HepG2 (cell line): ENCODE results near the gene RTN4. TPM values are rescaled to one million over a fixed set of nuclear protein-coding genes. Genes with fewer than 3 reads are reported as not detected.

Source experiments
- ARHGAP35 ChIP-seq: sonication (generic); formaldehyde crosslinking; IDR thresholded peaks from 2 replicates; pipeline ENCODE4 v1.9.0; 2022; ENCODE audit warnings: mild to moderate bottlenecking, inconsistent platforms, moderate library complexity, missing genetic modification reagents, borderline replicate concordance
- ATF6 ChIP-seq: sonication (generic); formaldehyde crosslinking; conservative IDR thresholded peaks from 2 replicates; pipeline ENCODE4 v1.4.0; 2020; ENCODE audit warnings: missing genetic modification reagents
- EZH2 ChIP-seq: conservative IDR thresholded peaks from 2 replicates; pipeline ENCODE4 v1.6.1; 2012; ENCODE audit warnings: mild to moderate bottlenecking, low read depth, low read length, moderate library complexity
- HNRNPH1 ChIP-seq: fragments of 200-400 bp; formaldehyde crosslinking; optimal IDR thresholded peaks from 2 replicates; pipeline ENCODE3; 2017; ENCODE audit warnings: mild to moderate bottlenecking, low read depth, low read length
- KAT2B ChIP-seq: fragments of 150-350 bp; IDR thresholded peaks from 2 replicates; pipeline ENCODE4 v1.6.1; 2014; ENCODE audit warnings: low read depth, low read length, borderline replicate concordance
- MEF2D ChIP-seq: sonication (generic); formaldehyde crosslinking; IDR thresholded peaks from 2 replicates; pipeline ENCODE4 v1.5.1; 2020; ENCODE audit warnings: mild to moderate bottlenecking, missing genetic modification reagents
- NR2F2 ChIP-seq: IDR thresholded peaks from 2 replicates; pipeline ENCODE4 v1.6.1; 2012; ENCODE audit warnings: low read depth, inconsistent platforms, borderline replicate concordance
- PHF8 ChIP-seq: sonication (generic); formaldehyde crosslinking; IDR thresholded peaks from 2 replicates; pipeline ENCODE4 v1.5.0; 2020; ENCODE audit warnings: missing genetic modification reagents
- SIX1 ChIP-seq: sonication (generic); formaldehyde crosslinking; IDR thresholded peaks from 2 replicates; pipeline ENCODE4 v1.4.0; 2020; ENCODE audit warnings: missing genetic modification reagents, borderline replicate concordance
- TBL1XR1 ChIP-seq: fragments of 150-350 bp; IDR thresholded peaks from 2 replicates; pipeline ENCODE4 v1.6.1; 2014; ENCODE audit warnings: borderline replicate concordance, low read length; ENCODE audit not compliant: partially characterized antibody
- XBP1 ChIP-seq: sonication (generic); formaldehyde crosslinking; IDR thresholded peaks from 2 replicates; pipeline ENCODE4 v1.5.0; 2020; ENCODE audit warnings: missing genetic modification reagents
- YEATS4 ChIP-seq: sonication (generic); formaldehyde crosslinking; IDR thresholded peaks from 2 replicates; pipeline ENCODE4 v1.4.0; 2020; ENCODE audit warnings: missing genetic modification reagents, borderline replicate concordance
- ZNF136 ChIP-seq: sonication (generic); formaldehyde crosslinking; IDR thresholded peaks from 2 replicates; pipeline ENCODE4 v1.8.1; 2022; ENCODE audit warnings: low read depth, mild to moderate bottlenecking, moderate library complexity, missing genetic modification reagents
- ZNF17 ChIP-seq: sonication (generic); formaldehyde crosslinking; IDR thresholded peaks from 2 replicates; pipeline ENCODE4 v1.5.0; 2020; ENCODE audit warnings: mild to moderate bottlenecking, missing genetic modification reagents
- ZNF382 ChIP-seq: sonication (generic); formaldehyde crosslinking; IDR thresholded peaks from 2 replicates; pipeline ENCODE4 v1.5.0; 2020; ENCODE audit warnings: missing genetic modification reagents, mild to moderate bottlenecking, borderline replicate concordance
- ZNF616 ChIP-seq: sonication (generic); formaldehyde crosslinking; IDR thresholded peaks from 2 replicates; pipeline ENCODE4 v1.5.0; 2020; ENCODE audit warnings: low read depth, mild to moderate bottlenecking, missing genetic modification reagents
- ZNF670 ChIP-seq: sonication (generic); formaldehyde crosslinking; IDR thresholded peaks from 2 replicates; pipeline ENCODE4 v1.8.0; 2022; ENCODE audit warnings: mild to moderate bottlenecking, missing genetic modification reagents, borderline replicate concordance
- ZNF703 ChIP-seq: sonication (generic); formaldehyde crosslinking; IDR thresholded peaks from 2 replicates; pipeline ENCODE4 v1.5.1; 2020; ENCODE audit warnings: missing genetic modification reagents, mild to moderate bottlenecking, moderate library complexity, borderline replicate concordance
- ZNF772 ChIP-seq: sonication (generic); formaldehyde crosslinking; IDR thresholded peaks from 2 replicates; pipeline ENCODE4 v1.5.0; 2020; ENCODE audit warnings: mild to moderate bottlenecking, missing genetic modification reagents
- ZNF780A ChIP-seq: sonication (generic); formaldehyde crosslinking; IDR thresholded peaks from 2 replicates; pipeline ENCODE4 v1.8.0; 2022; ENCODE audit warnings: mild to moderate bottlenecking, missing genetic modification reagents, moderate library complexity
- polyA plus RNA-seq, 8 experiments: library from polyadenylated mRNA; depleted of rRNA in 3 of 8; stranded (reverse) in 7 of 8; unstranded in 1 of 8; fragments of >200 nt; fragmentation: Illumina TruSeq in 4 of 8; extraction: Trizol in 4 of 8; gene quantifications; 2 replicates each; pipeline versions ENCODE4 v1.2.1 to v1.2.3, GENCODE V29; 2011 to 2016; ENCODE audit warnings: low read depth in 4 of 8, missing spikeins in 1 of 8, mixed read lengths in 1 of 8; ENCODE audit not compliant: insufficient read depth in 1 of 8
- total RNA-seq, 5 experiments: library from RNA; depleted of rRNA; stranded (reverse); fragments of >200 nt; fragmentation: Illumina TruSeq; extraction: Trizol; gene quantifications; 2 replicates each; pipeline ENCODE4 v1.2.3, GENCODE V29; 2016; ENCODE audit warnings: low read depth in 1 of 5
- TF ChIP-seq, protein P1 (sequence below): sonication (generic); formaldehyde crosslinking; IDR thresholded peaks from 2 replicates; pipeline ENCODE4 v1.4.0; 2020; ENCODE audit warnings: missing genetic modification reagents, mild to moderate bottlenecking, borderline replicate concordance
- TF ChIP-seq, protein P2 (sequence below): sonication (generic); formaldehyde crosslinking; IDR thresholded peaks from 2 replicates; pipeline ENCODE4 v1.4.0; 2020; ENCODE audit warnings: missing genetic modification reagents
- TF ChIP-seq, protein P3 (sequence below): sonication (generic); formaldehyde crosslinking; IDR thresholded peaks from 2 replicates; pipeline ENCODE4 v1.5.1; 2020; ENCODE audit warnings: mild to moderate bottlenecking, moderate library complexity, missing genetic modification reagents

Gene RTN4
- total and polyA plus RNA-seq, 2 of the 13 experiments (the other 11 are each of a cell fraction or from before 2014, with no cell fraction given): 98.4 to 133 TPM

DNA sequence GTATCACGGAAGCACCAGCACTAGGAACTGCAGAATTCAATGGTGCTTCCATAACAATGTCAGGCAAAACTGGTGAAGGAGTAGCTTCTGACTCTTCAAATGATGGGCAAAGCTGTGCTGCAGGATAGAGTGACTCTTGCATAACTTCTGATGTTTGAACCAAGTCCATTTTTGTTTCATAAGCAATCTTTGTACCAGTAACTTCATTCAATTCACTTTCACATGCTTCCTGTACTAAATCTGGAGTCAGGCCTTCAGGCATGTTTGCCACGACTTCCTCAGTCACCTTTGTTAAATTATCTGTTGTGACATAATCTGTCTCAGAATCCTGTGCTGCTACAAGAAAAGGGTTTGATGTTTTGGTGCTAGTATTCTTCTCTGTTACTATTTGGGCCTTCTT is 24.0 kb downstream of the RTN4 start (continued):
- TF ChIP-seq EZH2 (no peak), MEF2D (CRISPR knock-in tag) (0 out of 2 replicates have a peak, but pooled peaks have one; percentile 76), ZNF670 (CRISPR knock-in tag) (0 out of 2 replicates have a peak, but pooled peaks have one; percentile 59), ZNF703 (CRISPR knock-in tag) (no peak), ARHGAP35 (CRISPR knock-in tag) (no peak), ZNF772 (CRISPR knock-in tag) (no peak), ATF6 (0 out of 2 replicates have a peak, but pooled peaks have one; percentile 33), HNRNPH1 (no peak), SIX1 (CRISPR knock-in tag) (peak; percentile 22; the same call in 1 of the 2 replicates), NR2F2 (peak; percentile 15; the same call in 1 of the 2 replicates), ZNF17 (CRISPR knock-in tag) (no peak), KAT2B (no peak), ZNF780A (CRISPR knock-in tag) (no peak), ZNF136 (no peak), ZNF382 (CRISPR knock-in tag) (no peak), XBP1 (CRISPR knock-in tag) (no peak), PHF8 (CRISPR knock-in tag) (no peak), YEATS4 (0 out of 2 replicates have a peak, but pooled peaks have one; percentile 26), TBL1XR1 (no peak), ZNF616 (CRISPR knock-in tag) (no peak)
- TF ChIP-seq, protein P1, sequence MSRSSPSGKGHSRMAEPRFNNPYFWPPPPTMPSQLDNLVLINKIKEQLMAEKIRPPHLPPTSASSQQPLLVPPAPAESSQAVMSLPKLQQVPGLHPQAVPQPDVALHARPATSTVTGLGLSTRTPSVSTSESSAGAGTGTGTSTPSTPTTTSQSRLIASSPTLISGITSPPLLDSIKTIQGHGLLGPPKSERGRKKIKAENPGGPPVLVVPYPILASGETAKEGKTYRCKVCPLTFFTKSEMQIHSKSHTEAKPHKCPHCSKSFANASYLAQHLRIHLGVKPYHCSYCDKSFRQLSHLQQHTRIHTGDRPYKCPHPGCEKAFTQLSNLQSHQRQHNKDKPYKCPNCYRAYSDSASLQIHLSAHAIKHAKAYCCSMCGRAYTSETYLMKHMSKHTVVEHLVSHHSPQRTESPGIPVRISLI (CRISPR knock-in tag): no peak
- TF ChIP-seq, protein P2, sequence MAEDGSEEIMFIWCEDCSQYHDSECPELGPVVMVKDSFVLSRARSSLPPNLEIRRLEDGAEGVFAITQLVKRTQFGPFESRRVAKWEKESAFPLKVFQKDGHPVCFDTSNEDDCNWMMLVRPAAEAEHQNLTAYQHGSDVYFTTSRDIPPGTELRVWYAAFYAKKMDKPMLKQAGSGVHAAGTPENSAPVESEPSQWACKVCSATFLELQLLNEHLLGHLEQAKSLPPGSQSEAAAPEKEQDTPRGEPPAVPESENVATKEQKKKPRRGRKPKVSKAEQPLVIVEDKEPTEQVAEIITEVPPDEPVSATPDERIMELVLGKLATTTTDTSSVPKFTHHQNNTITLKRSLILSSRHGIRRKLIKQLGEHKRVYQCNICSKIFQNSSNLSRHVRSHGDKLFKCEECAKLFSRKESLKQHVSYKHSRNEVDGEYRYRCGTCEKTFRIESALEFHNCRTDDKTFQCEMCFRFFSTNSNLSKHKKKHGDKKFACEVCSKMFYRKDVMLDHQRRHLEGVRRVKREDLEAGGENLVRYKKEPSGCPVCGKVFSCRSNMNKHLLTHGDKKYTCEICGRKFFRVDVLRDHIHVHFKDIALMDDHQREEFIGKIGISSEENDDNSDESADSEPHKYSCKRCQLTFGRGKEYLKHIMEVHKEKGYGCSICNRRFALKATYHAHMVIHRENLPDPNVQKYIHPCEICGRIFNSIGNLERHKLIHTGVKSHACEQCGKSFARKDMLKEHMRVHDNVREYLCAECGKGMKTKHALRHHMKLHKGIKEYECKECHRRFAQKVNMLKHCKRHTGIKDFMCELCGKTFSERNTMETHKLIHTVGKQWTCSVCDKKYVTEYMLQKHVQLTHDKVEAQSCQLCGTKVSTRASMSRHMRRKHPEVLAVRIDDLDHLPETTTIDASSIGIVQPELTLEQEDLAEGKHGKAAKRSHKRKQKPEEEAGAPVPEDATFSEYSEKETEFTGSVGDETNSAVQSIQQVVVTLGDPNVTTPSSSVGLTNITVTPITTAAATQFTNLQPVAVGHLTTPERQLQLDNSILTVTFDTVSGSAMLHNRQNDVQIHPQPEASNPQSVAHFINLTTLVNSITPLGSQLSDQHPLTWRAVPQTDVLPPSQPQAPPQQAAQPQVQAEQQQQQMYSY (CRISPR knock-in tag): no peak
- TF ChIP-seq, protein P3, sequence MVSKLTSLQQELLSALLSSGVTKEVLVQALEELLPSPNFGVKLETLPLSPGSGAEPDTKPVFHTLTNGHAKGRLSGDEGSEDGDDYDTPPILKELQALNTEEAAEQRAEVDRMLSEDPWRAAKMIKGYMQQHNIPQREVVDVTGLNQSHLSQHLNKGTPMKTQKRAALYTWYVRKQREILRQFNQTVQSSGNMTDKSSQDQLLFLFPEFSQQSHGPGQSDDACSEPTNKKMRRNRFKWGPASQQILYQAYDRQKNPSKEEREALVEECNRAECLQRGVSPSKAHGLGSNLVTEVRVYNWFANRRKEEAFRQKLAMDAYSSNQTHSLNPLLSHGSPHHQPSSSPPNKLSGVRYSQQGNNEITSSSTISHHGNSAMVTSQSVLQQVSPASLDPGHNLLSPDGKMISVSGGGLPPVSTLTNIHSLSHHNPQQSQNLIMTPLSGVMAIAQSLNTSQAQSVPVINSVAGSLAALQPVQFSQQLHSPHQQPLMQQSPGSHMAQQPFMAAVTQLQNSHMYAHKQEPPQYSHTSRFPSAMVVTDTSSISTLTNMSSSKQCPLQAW (CRISPR knock-in tag): no peak
